ENCODE data around the gene RAB33A. TPM values are rescaled to one million over a fixed set of nuclear protein-coding genes. Genes with fewer than 3 reads are reported as not detected.

The RAB33A gene
- total RNA-seq, 1 experiment from 2014 or later, result not detected

GRCh38 chrX:130184168-130184567 is 12.4 kb downstream of the RAB33A start:
- no peak overlapping the region for H3K27ac Mint-ChIP-seq (ENCODE audit: low read depth, unreplicated experiment)
- H3K9me3 Mint-ChIP-seq (ENCODE audit: unreplicated experiment), result no peaks in the 10 kb centered on the region
- H3K4me1 Mint-ChIP-seq (ENCODE audit: insufficient read depth, unreplicated experiment), result no peaks in the 10 kb centered on the region
- H3K27me3 Mint-ChIP-seq (ENCODE audit: insufficient read depth, unreplicated experiment), result peaks cover 43% of the 10 kb centered on the region
- H3K36me3 Mint-ChIP-seq (ENCODE audit: insufficient read depth, unreplicated experiment), result no peaks in the 10 kb centered on the region
- no peak for TF ChIP-seq CTCF (IDR thresholded peaks at IDR 0.05; ENCODE audit: unreplicated experiment)
- POLR2A ChIA-PET, result no interaction called here
- no TSS peak for BruUV-seq (replicated peaks)
- no peak overlapping the region for H3K4me3 Mint-ChIP-seq (ENCODE audit: unreplicated experiment)
- intact Hi-C loops (cut with micrococcal nuclease), result no loop called here
- CTCF ChIA-PET, result interaction anchor here (1.0 kb wide), 1 partner anchor 104 kb away, joined by 3 read pairs; no protein-coding TSS in a partner anchor
- no peak for DNase-seq (ENCODE audit: unreplicated experiment)

- intact Hi-C loops (cut with micrococcal nuclease), result no loop called here
- no peaks in the 10 kb centered on the region for H3K9me3 Mint-ChIP-seq (ENCODE audit: unreplicated experiment)
- CTCF ChIA-PET, result interaction anchor here (1.0 kb wide), 1 partner anchor 105 kb away, joined by 3 read pairs; no protein-coding TSS in a partner anchor
- no peak overlapping the region for H3K27ac Mint-ChIP-seq (ENCODE audit: low read depth, unreplicated experiment)
- no peak for TF ChIP-seq CTCF (IDR thresholded peaks at IDR 0.05; ENCODE audit: unreplicated experiment)
- H3K27me3 Mint-ChIP-seq (ENCODE audit: insufficient read depth, unreplicated experiment), result peaks cover 36% of the 10 kb centered on the region
- no peaks in the 10 kb centered on the region for H3K4me1 Mint-ChIP-seq (ENCODE audit: insufficient read depth, unreplicated experiment)
- H3K36me3 Mint-ChIP-seq (ENCODE audit: insufficient read depth, unreplicated experiment), result no peaks in the 10 kb centered on the region
- BruUV-seq (replicated peaks), result no TSS peak
- no peak overlapping the region for H3K4me3 Mint-ChIP-seq (ENCODE audit: unreplicated experiment)
- POLR2A ChIA-PET, result no interaction called here
- no peak for DNase-seq (ENCODE audit: unreplicated experiment)
These were observed 13.1 kb downstream of the RAB33A start for GRCh38 chrX:130184857-130185256.

- DNase-seq (ENCODE audit: unreplicated experiment), result no peak
- H3K4me1 Mint-ChIP-seq (ENCODE audit: insufficient read depth, unreplicated experiment), result no peaks in the 10 kb centered on the region
- no peaks in the 10 kb centered on the region for H3K36me3 Mint-ChIP-seq (ENCODE audit: insufficient read depth, unreplicated experiment)
- no TSS peak for BruUV-seq (replicated peaks)
- no peak for TF ChIP-seq CTCF (IDR thresholded peaks at IDR 0.05; ENCODE audit: unreplicated experiment)
- no peak overlapping the region for H3K4me3 Mint-ChIP-seq (ENCODE audit: unreplicated experiment)
- H3K27me3 Mint-ChIP-seq (ENCODE audit: insufficient read depth, unreplicated experiment), result peaks cover 31% of the 10 kb centered on the region
- H3K9me3 Mint-ChIP-seq (ENCODE audit: unreplicated experiment), result no peaks in the 10 kb centered on the region
- H3K27ac Mint-ChIP-seq (ENCODE audit: low read depth, unreplicated experiment), result no peak overlapping the region
- intact Hi-C loops (cut with micrococcal nuclease), result no loop called here
- CTCF ChIA-PET, result interaction anchor here (0.5 to 1.4 kb wide), 6 partner anchors 10 to 549 kb away, joined by 3 to 5 read pairs (median 4); no protein-coding TSS in a partner anchor
- POLR2A ChIA-PET, result no interaction called here
These were observed 14.9 kb downstream of the RAB33A start for GRCh38 chrX:130186651-130187050.

GRCh38 chrX:130190801-130191200 is 19.0 kb downstream of the RAB33A start:
- intact Hi-C loops (cut with micrococcal nuclease), result loop anchor here (5.0 kb wide), 1 partner anchor 264 kb away; no protein-coding TSS in a partner anchor
- Mint-ChIP-seq H3K9me3 (ENCODE audit: unreplicated experiment) (no peaks in the 10 kb centered on the region), H3K27me3 (ENCODE audit: insufficient read depth, unreplicated experiment) (peaks cover 37% of the 10 kb centered on the region), H3K36me3 (ENCODE audit: insufficient read depth, unreplicated experiment) (no peaks in the 10 kb centered on the region), H3K27ac (ENCODE audit: low read depth, unreplicated experiment) (no peak overlapping the region), H3K4me1 (ENCODE audit: insufficient read depth, unreplicated experiment) (no peaks in the 10 kb centered on the region), H3K4me3 (ENCODE audit: unreplicated experiment) (no peak overlapping the region)
- no peak for TF ChIP-seq CTCF (IDR thresholded peaks at IDR 0.05; ENCODE audit: unreplicated experiment)
- no TSS peak for BruUV-seq (replicated peaks)
- POLR2A ChIA-PET, result interaction anchor here (0.7 kb wide), 1 partner anchor 111 kb away, joined by 4 read pairs; no protein-coding TSS in a partner anchor
- no peak for DNase-seq (ENCODE audit: unreplicated experiment)
- CTCF ChIA-PET, result interaction anchor here (0.6 to 2.3 kb wide), 8 partner anchors 92 to 585 kb away, joined by 3 to 26 read pairs (median 4); no protein-coding TSS in a partner anchor
